ENCODE results near the gene CSGALNACT2.

The CSGALNACT2 gene

DNA sequence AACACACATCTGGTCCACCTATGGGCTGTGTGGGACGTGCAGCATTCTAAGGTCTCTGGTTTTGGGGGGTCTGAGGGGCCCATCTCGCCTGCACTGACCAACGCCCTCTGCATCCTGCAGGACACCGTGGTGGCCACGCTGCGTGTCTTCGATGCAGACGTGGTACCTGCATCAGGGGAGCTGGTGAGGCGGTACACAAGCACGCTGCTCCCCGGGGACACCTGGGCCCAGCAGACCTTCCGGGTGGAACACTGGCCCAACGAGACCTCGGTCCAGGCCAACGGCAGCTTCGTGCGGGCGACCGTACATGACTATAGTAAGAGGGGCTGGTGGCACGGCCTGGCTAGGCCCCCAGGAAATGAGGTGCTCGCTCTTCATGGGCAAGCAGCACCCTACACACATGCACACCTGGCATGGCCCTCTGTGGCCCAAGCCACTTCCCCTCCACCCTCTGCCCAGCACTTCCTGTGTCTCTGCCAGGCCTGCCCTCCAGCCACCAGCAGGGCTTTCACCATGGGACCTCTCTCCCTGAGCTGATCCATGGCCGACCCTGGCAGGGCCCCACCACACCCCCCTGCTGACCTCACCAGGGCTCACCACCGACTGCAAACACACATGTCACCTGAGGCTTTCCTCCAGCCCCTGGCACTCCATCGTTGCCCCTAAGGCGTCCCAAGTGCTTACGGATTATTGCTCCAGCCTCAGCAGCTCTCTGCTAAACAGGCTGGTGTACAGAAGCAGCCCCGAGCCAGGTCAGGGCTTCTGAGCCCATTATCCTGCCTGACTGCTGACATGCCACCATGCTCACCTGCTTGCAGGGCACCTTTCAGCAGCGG lies 31.8 kb upstream of the CSGALNACT2 start:
- no peak for DNase-seq (ENCODE audit: extremely low read depth, low read depth)
- TF ChIP-seq, protein P1, sequence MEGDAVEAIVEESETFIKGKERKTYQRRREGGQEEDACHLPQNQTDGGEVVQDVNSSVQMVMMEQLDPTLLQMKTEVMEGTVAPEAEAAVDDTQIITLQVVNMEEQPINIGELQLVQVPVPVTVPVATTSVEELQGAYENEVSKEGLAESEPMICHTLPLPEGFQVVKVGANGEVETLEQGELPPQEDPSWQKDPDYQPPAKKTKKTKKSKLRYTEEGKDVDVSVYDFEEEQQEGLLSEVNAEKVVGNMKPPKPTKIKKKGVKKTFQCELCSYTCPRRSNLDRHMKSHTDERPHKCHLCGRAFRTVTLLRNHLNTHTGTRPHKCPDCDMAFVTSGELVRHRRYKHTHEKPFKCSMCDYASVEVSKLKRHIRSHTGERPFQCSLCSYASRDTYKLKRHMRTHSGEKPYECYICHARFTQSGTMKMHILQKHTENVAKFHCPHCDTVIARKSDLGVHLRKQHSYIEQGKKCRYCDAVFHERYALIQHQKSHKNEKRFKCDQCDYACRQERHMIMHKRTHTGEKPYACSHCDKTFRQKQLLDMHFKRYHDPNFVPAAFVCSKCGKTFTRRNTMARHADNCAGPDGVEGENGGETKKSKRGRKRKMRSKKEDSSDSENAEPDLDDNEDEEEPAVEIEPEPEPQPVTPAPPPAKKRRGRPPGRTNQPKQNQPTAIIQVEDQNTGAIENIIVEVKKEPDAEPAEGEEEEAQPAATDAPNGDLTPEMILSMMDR (IDR thresholded peaks at IDR 0.05; ENCODE audit: low read depth, low read length): no peak

DNA sequence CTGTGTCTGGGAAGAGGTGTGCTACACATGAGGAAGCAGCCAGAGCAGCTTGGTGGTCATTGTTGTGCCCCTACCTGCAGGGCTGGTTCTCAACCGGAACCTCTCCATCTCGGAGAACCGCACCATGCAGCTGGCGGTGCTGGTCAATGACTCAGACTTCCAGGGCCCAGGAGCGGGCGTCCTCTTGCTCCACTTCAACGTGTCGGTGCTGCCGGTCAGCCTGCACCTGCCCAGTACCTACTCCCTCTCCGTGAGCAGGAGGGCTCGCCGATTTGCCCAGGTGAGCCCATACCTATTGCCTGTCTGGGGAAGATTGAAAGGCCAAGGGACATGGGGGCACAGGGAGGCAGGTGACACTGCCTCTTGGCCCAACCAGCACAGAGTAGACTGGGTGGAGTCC lies 29.3 kb upstream of the CSGALNACT2 start:
- no peak for DNase-seq (ENCODE audit: extremely low read depth, low read depth)
- TF ChIP-seq, protein P1 (IDR thresholded peaks at IDR 0.05; ENCODE audit: low read depth, low read length): no peak

DNA sequence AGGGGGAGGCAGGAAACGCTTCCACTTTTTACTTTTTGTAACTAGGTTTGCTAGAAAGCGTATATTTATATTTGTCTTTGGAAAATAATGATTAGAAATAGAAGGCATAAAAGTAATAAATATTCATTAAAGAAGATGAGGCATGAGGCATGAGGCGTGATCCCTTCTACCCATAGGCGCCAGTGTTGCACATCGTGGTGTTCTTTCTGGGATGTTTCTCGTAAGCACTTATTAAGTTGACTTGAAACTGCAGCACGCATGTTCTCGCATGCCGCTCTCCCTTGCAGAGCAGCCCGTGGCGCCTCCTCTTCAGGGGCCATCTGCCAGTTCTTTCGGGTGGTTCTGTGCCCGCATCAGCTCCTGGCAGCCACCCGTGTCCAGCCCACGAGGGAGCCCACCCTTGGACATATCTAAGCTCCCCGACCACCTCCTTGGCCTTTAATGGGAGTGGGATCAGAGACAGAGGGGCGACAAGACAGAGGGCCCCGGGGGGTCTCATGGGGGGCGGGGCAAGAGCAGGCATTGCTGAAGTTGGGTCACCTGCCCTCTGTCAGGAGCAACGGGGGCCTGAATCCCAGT lies 28.5 kb upstream of the CSGALNACT2 start:
- TF ChIP-seq, protein P1 (IDR thresholded peaks at IDR 0.05; ENCODE audit: low read depth, low read length): peak; percentile 11; the same call in 1 of the 2 replicates
- DNase-seq (ENCODE audit: extremely low read depth, low read depth): no peak

GRCh38 chr10:43110338-43111071 lies 27.7 kb upstream of the CSGALNACT2 start:
- TF ChIP-seq, protein P1 (IDR thresholded peaks at IDR 0.05; ENCODE audit: low read depth, low read length): peak; percentile 2
- DNase-seq (ENCODE audit: extremely low read depth, low read depth): peak; percentile 47

DNA sequence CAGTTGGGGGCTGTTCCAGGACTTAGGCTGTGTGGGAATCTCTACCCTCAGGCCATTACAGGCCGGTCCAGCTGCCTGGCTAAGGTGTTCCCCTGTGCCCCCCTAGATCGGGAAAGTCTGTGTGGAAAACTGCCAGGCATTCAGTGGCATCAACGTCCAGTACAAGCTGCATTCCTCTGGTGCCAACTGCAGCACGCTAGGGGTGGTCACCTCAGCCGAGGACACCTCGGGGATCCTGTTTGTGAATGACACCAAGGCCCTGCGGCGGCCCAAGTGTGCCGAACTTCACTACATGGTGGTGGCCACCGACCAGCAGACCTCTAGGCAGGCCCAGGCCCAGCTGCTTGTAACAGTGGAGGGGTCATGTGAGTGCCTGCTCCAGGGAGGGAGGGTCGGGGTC lies 27.1 kb upstream of the CSGALNACT2 start:
- DNase-seq (ENCODE audit: extremely low read depth, low read depth): no peak
- TF ChIP-seq, protein P1 (IDR thresholded peaks at IDR 0.05; ENCODE audit: low read depth, low read length): no peak

GRCh38 chr10:43111921-43112607 lies 26.2 kb upstream of the CSGALNACT2 start:
- TF ChIP-seq, protein P1 (IDR thresholded peaks at IDR 0.05; ENCODE audit: low read depth, low read length): no peak
- no peak for DNase-seq (ENCODE audit: extremely low read depth, low read depth)

All from AG09319 (cell line).